GM18508 (cell line): ENCODE data around the gene BHLHE23.
"Not testable (repeated sequence)": the region's sequence is repeated elsewhere in the genome, so short reads cannot be mapped to it uniquely, and the experiment has no call there.

ENCODE experiments used
- ATAC-seq: cut with Tn5 transposase; IDR thresholded peaks from one replicate; pipeline ENCODE4 v1.9.1; 2021; ENCODE audit warnings: moderate number of reproducible peaks; ENCODE audit not compliant: insufficient read depth, unreplicated experiment

The BHLHE23 gene

DNA sequence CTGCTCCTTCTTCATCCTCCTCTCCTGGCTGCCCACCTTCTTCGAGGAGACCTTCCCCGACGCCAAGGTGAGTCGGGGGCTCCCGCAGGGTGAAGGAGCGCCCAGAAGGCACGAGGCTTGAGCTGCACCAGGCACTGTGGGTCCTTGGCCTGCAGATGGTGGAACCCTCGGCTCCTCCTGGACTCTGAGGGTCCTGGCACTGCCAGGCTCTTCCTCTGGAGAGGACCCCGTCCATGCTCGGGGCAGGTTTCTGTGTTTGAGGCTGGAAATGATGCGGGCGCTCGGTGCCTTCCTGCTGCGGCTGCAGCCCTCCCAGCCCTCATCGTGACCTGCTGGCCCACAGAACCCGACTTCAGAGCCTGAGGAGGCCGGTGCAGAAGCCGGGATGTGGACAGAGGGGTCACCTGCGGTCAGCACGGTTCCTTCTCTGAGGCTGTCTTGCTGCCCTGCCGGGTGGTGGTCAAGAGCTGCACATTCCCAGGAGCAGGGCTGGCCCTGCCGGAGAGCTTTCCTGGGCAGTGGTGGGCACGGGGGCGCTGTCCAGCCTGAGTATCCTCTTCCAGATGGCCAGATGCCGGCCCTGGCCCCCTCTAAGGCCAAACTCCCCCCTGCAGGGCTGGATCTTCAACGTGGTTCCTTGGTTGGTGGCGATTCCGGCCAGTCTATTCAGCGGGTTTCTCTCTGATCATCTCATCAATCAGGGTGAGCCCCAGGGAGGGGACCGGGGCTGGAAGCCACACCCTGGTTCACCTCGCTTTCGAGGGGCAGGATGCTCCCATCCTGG is 43.0 kb downstream of the BHLHE23 start:
- no peak for ATAC-seq

DNA sequence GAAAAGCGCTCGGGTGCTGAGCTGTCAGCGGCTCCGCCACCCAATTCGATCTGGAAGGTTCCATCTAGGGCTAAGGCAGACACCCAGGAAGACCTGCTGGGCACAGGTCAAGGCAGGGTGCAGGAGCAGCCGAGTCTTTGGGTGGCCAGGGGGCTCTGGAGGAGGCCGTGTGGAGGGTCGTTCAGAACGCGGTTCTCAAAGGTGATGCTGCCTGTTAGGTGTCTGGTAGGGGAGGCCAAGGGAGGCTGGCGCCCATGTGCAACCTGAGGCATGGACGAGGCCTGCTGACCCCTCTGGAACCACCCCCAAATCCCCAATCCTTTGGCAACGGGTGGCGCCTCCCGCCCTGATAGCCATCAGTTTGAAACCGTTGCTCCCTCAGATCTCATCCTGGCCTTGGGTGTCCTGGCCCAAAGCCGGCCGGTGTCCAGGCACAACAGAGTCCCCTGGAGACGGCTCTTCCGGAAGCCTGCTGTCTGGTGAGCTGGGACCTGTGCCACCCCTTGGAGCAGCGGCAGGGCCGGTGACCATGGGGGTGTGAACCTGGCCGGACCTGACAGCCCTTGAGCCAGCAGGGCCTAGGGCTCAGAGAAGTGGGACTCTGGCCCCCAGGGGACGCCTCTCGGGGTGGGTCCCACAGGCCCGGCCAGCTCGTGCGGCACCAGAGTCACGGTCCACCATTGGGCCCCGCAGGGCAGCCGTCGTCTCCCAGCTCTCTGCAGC is 43.7 kb downstream of the BHLHE23 start:
- no peak for ATAC-seq

DNA sequence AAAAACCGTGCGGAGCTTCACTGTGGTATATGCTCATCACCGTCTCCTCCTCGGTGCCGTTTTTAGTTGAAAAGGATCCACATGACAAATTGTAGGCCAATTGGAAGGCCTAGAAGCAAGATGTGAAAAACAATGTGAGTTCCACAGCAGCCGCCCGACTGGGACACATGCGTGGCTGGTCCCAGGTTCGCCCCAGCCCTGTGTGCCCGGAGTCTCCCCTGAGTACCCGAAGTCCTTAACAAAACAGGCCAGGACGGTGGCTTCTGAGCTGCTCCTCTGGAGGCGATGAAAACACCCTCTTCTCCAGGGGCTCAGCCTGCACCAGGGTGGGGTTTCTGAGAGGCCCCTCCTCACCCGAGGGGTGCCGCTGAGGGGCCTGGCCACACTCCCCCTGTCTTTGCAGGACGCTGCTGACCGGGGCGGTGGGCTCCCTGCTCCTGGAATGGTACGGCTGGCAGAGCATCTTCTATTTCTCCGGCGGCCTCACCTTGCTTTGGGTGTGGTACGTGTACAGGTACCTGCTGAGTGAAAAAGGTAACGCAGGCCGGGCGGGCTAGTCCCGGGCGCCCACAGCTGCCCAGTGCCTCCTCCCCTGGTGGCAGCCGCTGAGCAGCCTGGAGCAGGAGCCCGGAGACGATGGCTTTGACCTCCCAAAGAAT is 44.4 kb downstream of the BHLHE23 start:
- ATAC-seq: no peak

DNA sequence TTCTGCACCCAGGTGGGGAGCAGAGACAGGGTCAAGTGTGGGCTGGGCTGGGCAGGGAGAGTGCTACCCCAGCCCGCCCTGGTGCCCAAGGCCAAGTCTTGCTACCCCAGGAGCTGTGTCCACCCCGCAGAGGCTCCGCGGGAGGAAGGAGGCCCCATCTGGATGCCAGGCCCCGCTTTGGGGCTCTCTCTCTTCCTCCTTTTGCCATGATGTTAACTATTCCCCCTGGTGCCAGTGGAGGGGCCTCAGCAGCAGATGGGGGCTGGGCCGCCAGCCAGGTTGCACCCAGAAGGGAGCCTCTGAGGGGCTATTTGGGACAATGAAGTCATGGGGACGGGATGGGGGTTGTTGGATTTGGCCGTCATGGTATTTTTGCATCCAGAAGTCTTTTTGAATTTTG is 45.0 kb downstream of the BHLHE23 start:
- no peak for ATAC-seq

DNA sequence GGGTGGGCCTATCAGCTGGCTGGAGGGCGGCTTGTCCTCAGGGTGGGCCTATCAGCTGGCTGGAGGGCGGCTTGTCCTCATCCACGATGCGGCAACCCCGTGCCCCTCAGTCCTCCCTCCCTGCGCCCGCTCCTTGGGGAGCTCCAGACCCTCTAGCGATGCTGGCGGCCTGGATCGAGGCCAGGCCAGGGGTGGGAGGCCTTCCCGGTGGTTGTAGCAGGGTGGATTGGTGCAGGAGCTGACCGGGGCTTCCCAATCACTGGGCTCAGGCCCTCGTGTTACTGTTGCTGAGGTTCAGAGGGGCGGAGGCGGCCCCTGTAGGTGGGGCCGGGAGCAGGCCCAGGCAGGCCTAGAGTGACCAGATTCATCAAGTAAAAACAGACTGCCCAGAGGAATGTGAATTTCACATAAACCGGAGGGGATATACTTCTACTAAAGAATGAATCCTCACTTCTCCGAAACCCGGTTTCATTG is 45.4 kb downstream of the BHLHE23 start:
- ATAC-seq: no peak

DNA sequence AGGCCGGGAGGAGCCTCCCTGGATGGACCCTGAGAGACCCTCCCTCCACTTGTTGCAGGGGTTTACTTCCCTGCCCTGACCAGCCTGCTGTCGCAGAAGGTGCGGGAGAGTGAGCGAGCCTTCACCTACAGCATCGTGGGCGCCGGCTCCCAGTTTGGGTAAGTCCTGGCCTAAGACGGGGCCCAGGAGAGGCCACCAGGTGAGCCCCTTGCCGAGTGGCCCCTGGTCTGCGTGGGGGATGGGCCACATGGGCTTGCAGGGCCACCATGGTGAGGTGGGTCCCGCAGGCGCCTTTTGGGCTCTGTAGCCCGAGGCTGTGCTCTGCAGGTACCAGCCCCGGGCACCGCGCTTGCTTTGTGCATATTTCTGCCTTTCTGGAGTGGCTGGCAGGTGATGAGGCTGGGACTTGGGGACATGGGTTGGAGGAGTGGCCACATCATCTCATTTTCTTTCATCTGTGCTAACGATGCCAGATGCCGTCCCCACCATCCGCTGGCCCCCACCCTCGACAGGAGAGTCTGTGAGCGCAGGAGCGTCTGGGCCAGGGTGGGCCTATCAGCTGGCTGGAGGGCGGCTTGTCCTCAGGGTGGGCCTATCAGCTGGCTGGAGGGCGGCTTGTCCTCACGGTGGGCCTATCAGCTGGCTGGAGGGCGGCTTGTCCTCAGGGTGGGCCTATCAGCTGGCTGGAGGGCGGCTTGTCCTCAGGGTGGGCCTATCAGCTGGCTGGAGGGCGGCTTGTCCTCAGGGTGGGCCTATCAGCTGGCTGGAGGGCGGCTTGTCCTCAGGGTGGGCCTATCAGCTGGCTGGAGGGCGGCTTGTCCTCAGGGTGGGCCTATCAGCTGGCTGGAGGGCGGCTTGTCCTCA is 46.1 kb downstream of the BHLHE23 start:
- ATAC-seq: not testable (repeated sequence)

DNA sequence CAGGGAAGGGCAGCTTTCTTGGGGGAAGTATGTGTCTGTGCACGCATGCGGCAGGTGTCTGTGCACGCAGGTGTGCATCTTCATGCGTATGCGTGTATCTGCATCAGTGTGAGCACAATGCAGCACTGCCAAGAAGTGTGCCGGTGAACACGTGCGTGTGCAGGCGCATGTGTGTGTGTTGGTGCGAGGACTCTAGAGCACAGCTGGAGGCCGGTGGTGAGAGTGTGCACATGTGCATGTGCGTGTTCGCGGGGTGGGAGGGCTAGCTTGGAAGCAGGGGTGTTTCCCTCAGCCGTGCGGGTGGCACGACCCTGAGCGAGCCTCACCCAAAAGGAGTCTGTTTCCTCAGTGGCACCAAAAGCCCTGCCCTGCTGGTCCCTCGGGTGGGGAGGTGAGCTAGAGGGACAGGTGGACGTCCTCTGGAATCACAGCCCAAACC is 46.7 kb downstream of the BHLHE23 start:
- no peak for ATAC-seq

DNA sequence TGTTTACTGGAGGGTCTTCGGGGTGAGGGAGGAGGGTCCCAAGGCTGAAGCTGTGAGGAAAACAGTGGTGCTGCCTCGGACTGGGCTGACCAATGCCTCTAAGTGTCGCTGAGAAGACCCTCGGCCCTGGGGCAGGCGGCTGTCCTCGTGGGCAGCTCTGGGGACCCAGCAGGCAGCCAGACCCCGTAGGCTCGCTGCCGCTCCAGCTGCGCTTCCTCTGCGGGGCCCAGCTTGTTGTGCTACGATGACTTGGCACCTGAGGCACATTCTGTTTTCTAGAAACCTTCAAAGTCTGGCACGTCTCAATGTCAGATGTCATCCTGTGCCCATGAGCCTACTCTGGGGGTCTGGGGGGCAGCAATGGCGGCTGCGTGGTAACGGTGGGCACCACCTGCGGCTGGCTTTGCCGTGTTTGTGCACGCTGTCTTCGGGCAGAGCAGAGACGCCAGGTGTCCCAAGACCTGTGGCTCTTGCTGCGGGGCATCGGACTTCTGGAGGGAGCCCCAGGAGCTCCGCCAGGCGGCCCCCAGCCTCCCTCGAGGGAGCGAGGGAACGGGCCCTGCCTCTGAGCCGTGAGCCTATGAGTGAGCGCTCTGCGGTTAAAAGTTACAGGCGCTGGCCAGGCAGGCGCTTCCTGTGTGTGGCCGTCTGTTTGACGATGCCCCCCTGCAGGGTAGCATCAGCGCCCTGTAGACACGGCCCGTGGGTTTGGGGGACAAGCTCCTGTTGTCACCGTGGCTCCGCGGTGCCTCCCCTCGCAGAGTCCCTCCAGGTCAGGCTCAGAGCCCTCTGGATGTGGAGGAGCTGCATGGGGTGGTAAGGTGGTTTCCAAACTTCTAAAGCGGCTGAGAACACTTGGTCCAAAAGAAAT is 47.4 kb downstream of the BHLHE23 start:
- ATAC-seq: no peak

DNA sequence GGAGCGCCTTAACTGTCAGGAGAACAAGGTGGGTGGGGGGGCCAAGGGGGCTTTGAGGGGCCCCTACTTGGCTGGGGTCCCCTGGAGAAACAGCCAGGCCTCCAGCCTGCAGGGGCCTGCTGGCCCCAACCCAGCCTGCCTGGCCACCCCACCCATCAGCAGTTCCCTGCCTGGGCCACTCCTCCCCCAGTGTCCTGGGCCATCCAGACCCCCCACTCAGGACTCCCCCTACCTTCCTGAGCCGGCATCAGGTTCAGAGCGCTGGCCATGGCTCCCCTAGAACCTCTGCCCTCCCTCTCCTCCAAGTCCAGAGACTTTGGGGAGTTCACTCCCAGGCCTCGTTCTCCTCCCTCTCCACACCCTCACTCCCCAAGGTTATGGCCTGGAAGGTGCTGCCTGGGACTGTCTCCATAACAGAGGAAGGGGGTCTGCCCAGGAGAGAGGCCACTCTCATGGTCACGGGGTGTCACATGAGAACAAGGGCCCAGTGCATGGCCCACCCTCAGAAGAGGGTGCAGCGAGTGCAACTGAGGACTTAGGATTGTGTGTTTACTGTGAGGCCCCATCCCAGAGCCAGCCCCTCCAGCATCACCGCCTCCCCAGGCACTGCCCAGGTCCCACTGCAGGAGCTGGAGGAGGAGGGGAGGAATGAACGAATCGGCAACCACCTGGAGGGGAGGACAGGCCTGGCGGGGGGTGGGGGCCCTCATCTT is 48.2 kb downstream of the BHLHE23 start:
- no peak for ATAC-seq

DNA sequence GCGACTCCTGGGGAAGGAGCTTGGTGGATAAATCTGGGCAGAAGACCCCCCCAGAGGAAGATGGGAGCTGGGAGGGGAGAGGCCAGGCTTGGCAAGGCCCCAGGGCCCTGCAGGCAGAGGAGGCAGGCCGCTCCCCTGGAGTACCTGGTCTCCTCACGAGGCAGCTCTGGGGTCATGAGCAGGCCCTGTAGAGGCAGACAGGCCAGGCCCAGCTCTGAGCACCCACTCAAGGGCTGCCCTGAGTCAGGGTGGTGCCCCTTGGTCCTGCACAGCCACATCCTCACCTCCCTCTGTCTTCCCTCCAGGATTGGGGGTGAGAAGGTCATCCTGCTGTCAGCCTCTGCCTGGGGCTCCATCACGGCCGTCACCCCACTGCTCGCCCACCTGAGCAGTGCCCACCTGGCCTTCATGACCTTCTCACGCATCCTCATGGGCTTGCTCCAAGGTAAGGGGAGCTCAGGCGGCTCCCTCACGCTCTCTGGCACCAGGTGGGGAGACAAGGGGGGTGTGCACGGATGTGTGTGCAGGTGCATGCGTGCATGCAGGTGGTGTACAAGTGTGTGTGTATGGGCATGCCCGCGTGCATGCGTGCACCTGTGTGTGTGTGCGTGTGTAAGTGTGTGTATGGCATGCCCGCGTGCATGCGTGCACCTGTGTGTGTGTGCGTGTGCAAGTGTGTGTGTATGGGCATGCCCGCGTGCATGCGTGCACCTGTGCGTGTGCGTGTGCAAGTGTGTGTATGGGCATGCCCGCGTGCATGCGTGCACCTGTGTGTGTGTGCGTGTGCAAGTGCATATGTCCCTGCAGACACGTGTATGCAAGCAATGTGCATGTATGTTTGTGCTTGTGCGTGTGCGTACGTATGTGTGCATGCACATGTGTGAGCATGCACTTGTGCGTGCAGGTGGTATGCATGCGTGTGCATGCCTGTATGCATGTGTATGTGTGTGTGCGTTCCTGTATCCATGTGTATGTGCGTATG is 49.3 kb downstream of the BHLHE23 start:
- ATAC-seq: no peak

DNA sequence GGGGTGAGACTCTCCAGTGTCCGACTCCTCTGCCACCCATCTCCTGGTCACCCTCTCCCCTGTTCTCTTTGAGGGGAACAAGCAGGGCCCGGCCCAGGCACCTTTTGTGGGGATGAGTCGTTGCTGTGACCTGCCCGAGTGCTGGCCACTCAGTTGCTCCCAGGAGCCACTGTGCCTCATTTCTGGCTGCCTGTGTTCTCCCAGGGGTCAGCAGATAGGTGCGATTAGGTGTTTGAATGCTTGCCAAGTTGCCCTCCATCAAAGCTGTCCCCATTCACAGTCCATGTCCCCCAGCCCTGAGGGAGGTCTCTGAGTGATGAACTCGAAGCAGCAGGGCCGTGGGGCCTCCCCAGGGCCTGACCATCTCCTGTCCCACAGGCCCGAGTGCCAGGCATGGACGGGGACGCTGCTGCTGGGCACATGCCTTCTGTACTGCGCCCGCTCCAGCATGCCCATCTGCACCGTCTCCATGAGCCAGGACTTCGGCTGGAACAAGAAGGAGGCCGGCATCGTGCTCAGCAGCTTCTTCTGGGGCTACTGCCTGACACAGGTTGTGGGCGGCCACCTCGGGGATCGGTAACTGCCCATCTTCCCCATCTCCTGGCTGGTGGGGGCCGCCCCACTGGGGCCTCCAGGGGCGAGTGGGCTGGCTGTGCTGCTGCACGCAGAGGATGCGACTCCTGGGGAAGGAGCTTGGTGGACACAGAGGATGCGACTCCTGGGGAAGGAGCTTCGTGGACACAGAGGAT is 50.2 kb downstream of the BHLHE23 start:
- no peak for ATAC-seq
